GM21737 (cell line): ENCODE data around the gene C19orf85.
"Not testable (repeated sequence)": the region's sequence is repeated elsewhere in the genome, so short reads cannot be mapped to it uniquely, and the experiment has no call there.

Source experiments
- ATAC-seq: cut with Tn5 transposase; IDR thresholded peaks from one replicate; pipeline ENCODE4 v1.9.1; 2021; ENCODE audit warnings: mild to moderate bottlenecking, moderate library complexity; ENCODE audit not compliant: unreplicated experiment

C19orf85 gene

DNA sequence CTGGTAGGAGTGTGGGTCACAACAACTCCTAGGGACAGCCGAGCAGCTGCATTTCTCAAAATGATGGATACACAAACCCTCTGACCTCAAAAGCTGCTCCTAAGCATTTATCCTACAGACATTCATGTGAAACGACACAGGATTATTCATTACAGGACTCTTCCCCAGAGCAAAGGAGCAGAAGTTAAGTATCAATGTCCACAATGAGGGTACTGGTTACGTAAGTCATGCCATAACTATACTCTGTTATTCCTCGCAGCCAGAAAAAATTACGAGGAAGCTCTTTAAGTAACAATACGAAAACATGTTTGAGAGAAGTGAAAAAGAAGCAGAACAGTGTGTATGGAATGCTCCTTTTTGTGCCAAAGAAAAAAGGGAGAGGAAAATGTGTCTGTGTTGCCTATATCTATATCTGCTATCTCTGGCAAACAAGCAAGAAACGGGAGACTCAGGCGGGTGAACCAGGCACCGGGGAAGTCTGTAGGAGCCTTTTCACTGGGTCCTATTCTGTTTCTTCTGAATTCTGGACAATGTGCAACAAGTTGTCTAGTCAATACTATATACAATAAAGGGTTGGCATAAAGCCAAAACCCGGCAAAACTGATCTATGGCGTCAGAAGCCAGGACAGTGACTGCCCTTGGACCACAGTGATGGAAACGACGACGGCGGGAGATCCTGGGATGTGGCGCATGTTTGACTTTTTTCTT, 4.4 kb downstream of the C19orf85 start:
- ATAC-seq: no peak

DNA sequence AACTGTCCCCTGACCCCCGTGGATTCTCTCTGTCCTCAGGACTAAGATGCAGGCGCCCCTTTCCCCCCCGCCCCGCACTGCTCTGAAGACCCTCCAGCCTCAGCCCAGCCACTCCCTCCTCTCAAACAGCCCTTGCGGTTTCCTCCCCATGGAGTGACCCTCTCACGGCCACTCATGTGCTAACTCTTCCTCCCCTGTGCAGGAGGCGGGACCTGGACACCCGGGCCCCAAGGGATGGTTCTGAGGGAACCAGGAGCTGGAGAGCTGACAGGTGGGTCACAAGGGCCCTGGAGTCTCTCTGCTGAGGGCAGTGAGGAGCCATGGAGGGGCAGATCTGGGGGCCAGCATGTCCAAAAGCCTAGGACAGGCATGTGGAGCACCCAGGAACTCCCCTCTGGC, 5.0 kb downstream of the C19orf85 start:
- ATAC-seq: no peak

DNA sequence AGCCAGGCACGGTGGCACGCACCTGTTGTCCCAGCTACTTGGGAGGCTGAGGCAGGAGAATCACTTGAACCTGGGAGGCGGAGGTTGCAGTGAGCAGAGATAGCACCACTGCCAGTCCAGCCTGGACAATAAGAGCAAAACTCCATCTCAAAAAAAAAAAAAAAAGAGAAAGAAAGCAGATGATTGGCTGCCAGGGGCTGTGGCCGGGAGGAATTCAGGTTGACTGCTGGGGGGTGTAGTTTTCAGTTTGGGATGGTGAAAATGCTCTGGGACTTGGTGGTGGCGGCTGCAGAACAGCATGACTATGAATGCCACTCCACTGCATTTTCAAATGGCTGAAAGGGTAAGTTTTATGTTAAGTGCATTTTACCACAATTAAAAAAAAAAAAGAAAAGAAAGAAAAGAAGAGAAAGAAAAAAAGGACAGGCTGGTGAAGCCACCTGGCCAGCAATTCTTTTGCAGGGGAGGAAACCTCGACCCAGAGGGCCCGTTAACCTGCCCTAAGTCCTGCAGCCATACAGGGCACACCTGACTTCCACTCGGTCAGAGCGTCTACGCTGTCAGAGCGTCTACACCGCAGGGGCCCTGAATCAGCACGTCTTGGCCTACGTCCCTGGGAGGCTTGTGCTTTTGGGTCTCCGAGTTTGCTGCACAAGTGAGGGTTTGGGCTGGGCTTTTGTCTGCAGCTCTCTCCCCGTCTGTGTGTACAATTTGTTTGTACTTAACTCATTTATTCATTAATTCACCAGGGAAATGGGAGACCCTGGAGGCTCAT, 6.7 kb downstream of the C19orf85 start:
- no peak for ATAC-seq

DNA sequence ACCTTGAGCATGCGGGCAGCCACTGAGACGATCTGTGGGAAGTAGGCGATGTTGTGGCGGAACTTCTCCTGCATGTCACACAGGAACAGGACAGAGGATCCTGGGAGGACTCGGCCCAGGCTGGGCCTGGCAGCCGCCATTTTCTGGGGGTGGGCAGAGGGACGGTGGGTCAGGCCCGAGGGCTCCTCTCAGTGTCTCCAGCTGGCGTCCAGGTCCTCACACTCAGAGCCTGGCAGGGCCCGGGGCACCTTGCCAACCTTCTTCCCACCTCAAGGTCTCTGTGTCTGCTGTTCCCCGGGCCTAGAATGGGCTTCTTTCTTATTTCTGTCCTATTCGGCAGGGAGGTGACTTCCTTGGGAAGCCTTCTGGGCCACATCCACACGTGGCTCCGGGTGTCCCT, 8.2 kb downstream of the C19orf85 start:
- no peak for ATAC-seq

DNA sequence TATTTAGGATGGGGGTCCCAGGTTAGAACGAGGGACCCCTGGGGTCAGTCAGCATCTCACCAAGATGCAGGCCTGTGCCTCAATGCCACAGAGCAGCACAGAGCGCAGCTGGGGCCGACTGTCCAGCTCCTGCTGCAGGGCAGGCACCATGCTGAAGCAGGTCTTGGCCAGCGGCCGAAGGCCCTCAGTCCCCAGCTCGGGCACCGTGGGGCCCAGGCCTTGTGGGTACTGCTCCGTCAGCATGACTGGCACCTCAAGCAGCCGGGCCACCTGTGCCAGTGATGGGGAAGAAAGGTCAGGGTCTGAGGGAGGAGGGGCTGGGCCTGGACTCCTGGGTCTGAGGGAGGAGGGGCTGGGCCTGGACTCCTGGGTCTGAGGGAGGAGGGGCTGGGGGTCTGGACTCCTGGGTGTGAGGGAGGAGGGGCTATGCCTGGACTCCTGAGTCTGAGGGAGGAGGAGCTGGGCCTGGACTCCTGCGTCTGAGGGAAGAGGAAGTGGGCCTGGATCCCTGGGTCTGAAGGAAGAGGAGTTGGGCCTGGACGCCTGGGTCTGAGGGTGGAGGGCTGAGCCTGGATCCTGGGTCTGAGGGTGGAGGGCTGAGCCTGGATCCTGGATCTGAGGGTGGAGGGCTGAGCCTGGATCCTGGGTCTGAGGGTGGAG, 8.8 kb downstream of the C19orf85 start:
- no peak for ATAC-seq

DNA sequence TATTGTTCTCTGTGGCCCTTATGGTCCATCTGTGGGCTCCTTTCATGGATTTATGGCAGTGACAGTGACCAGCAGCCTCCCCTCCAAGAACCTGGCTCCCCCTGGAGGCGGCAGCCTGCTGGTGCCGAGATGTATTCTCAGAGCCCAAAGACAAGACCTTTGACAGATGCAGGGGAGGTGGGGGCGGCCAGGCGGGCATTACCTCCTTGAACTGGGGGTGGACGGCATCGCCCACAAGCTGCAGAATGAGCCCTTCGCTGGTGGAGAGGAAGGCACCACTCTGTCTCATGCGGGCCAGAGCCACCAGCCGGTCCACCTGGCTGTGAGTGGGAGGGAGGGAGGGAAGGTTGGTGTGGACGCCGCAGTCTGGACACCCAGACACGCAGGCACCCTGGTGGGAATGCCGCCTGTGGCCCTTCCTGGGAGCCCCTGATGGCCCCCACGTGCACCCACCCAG, 9.7 kb downstream of the C19orf85 start:
- no peak for ATAC-seq

DNA sequence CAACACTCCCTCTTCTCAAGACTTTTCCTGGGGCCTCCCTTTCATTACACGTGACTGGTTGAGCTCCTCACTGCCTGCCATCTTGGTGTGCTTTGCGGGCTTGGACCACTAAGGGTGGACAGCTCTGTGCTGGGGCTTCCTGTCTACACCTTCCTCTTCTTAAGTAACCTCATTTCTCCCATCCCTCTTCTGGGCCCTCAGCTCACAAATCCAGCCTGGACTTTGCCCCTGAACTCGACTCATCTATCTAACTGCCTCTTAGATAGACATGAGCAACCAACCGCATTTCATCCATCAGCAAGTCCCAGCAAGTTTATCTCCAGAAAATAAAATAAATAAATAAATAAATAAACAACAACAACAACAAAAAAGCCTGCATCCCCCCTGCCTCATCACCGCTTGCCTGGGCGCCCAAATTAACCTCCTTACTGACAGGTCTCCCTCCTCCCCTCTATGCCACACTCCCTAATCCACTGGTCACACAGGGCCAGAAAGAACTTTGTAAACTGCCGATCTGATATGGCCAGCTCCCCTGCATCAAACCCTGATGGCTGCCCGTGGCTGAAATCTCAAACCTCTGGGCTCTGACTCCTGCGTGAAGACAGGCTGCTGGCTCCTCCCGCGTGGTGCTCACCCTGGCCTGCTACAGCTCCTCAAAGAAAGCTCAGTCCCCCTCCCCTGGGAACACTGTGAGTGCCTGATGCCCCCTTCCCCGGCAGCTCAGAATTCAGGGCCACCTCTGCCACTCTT, 10.9 kb downstream of the C19orf85 start:
- no peak for ATAC-seq

DNA sequence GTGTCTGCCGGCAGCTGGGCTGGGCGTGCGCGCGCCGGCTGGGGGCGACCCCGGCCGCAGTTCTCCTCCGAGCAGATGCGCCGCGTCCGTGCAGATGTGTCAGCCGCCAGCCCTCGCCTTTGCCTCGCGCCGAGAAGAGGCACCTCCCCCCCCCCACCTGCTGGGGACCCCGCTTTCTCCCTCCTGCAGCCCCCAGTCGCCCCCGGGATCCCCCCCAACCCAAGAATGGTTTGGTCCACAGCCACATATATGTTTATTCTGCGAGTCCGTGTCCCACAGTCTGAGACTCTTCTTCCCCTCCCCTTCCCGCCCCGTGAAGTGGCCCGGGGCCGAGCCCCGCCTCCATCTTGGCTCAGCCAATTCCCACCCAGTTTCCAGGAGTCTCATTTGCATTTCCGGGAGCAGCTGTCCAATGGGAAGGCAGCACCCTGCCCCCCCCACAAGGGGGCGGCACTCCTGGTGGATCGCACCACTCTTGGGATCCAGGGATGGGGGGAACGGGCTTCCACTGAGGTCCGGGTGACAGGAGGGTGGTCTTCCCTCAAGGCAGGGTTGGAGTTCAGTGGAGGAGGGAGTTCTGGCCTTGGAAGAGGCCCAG, 11.7 kb downstream of the C19orf85 start:
- no peak for ATAC-seq

DNA sequence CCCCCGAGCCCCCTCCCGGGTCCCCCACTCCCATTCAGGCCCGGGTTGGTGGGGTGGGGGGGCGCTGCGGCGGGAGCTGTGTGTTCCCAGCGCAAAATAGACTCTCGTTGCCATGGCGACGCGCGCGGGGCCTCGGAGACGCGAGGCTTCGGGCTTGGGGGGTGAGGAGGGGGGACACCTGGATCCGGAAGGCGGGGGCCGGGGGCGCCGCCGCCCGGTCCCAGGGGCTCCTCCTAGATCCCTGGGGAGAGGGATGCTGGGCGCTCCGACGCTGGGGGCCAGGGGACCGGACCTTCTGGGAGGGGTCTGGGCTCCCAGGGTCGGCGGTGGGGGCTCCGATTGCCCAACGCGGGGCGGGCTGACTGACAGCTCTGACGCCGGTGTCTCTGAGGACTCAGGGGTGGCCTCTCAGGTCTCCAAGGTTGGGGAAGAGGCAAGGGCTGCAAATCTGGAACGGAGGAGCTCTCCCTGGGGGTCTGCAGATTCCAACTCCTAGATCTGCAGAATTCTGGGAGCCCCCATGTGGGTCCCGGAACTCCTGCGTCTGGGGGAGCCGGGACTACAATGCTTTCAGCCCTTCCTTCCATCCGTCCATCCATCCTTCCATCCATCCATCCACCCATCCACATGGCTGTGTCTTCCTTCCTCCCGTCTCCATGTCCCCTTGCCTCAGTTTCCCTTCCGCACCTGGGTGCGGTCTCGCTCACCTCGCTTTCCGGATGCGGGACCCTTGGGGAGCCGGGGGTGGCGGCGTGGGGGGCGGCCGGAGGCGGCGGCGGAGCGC, 12.4 kb downstream of the C19orf85 start:
- ATAC-seq: no peak

DNA sequence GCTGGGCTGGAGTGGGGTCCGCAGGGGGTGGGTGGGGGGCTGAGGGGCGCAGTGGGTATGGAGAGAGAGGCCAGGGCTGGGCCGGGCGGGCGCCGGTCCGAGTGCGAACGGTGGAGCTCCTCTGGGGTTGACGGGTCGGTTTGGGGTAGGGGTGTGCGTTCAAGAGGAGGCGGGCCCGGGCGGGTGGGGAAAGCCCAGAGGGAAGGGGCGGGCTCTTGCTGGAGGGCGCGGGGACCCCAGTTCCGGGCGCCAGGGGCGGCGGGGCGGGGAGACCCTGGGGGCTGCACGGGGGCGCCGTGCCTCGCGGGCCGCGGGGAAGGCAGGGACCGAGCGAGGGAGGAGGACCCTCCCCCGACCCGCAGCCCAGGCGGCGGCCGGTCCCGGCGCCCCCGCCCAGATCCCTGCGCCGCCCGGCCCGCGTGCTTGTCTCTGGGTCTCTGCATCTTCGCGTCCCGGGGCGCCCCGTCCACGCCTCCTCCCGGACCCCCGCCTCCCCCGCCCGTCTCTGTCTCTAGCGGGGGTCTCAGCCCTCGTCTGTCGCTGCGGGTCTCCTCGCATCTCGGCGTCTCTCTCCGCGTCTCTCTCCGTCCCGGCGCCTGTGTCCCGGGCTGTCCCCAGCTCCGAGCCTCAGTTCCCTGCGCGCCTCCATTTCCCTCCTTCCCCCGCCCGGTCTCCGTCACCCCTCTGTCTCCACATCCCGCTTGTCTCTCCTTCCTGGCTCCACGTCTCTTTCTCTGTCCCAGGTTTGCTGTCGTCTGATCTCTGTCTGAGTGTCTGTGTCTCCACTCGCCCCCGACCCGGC, 13.2 kb downstream of the C19orf85 start:
- no peak for ATAC-seq

DNA sequence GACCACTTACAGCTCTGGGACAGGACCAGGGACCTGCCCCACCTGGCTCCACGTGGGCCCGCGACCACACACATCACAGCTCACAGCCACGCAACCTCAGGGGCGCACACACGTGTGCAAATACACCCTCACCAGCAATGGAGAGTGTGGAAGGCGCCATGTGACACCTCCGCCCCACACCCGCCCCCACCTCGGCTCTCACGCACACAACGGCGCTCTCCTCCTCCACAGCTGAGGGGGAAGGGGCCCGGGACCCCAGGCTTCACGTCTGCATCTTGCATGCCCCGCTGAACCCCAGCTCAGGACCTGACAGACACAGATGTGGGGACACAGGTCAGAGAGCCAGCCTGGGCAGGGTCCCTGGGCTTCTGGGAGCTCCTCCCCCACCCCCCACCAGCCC, 15.1 kb downstream of the C19orf85 start:
- ATAC-seq: no peak

DNA sequence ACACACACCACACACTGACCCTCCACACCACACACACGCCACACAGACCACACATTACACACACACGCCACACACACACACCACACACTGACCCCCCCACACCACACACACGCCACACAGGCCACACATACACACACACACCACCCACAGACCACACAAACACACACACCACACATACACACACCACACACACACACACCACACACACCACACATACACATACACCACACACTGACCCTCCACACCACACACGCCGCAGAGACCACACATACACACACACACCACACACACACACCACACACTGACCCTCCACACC, 16.4 kb downstream of the C19orf85 start:
- ATAC-seq: not testable (repeated sequence)

DNA sequence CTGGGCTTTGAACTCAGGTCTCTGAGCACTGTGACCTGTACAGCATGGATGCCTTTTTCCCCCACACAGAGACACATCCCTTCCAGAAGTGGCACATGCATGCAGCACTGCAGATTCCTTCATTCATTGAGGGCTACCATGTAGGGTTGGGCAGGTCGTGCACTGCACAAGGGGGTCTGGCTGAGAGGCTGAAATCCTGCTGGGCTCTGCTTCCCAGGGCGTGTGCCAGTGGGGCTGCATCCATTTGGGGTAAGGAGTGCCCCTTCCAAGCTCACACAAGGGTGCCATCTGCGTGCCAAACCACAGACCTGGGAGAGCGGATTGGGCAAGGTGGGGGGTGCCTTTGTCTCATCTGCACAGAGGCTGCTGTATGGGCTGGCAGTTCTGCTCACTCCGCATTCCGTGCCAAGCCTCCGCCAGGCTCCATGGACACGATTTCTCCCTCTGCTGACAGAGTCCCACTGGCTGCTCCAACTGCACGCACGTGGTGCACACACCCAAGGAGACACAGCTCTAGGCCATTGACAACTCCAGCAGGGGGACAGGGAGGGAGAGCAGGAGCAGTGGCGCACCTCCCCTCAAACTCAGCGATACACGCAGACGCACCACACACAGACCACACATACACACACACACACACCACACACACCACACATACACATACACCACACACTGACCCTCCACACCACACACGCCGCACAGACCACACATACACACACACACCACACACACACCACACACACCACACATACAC, 17.0 kb downstream of the C19orf85 start:
- ATAC-seq: no peak

DNA sequence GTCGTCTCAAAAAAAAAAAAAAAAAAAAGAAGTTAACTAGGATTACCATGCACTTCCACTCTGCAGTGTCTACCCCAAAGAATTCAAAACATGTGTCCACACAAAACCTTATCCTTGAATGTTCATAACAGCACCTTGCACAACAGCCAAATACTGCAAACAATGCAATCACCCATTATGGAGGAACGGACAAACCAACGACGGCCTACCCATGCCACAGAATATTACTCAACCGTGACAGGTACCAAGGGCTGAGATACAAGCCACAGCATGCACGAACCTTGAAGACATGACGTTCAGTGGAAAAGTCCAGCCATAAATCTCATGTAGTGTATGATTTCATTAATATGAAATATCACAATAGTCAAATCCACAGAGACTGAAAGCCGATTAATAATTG, 18.5 kb downstream of the C19orf85 start:
- no peak for ATAC-seq

DNA sequence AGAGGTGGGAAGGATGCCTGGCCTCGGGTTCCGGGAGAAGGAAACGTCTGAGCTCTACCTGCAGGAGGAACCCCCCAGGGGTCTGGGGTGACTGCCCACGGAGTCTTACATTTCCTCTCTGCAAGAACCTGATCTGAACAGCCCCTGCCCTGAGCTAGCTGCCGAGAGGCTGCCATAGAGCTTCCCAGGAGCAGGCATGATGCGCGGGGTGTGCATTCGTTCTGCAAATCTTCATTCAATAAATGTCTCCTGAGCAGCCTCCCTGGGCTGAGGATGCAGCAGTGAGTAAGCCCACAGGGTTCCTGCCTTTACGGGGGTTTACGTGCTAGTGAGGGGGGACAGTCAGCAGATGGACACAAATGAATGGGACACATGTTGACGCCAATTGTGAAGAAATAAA, 19.9 kb downstream of the C19orf85 start:
- ATAC-seq: no peak

DNA sequence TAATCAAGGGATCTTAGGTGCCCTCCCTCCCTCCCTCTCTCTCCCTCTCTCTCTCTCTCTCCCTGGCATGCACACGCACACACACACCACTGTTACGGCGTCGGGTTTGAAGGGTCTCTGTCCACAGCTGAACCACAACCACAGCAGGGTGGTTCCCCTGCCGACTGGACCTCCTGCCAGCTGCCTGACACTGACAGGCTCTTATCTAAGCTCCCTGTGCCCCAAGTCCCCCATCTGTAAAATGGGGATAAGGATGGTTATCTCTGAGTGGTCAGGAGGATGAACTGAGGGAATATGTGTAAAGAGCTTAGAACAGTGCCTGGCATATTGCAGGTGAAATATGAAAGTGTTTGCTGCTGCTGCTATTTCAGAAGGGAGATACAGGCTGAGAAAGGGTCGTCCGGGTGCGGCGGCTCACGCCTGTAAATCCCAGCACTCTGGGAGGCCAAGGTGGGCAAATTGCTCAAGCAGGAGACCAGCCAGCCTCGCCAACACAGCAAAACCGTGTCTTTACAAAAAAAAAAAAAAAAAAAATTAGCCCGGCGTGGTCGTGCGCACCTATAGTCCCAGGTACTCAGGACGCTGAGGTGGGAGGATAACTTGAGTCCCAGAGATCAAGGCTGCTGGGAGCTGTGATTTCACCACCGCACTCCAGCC, 20.6 kb downstream of the C19orf85 start:
- no peak for ATAC-seq

DNA sequence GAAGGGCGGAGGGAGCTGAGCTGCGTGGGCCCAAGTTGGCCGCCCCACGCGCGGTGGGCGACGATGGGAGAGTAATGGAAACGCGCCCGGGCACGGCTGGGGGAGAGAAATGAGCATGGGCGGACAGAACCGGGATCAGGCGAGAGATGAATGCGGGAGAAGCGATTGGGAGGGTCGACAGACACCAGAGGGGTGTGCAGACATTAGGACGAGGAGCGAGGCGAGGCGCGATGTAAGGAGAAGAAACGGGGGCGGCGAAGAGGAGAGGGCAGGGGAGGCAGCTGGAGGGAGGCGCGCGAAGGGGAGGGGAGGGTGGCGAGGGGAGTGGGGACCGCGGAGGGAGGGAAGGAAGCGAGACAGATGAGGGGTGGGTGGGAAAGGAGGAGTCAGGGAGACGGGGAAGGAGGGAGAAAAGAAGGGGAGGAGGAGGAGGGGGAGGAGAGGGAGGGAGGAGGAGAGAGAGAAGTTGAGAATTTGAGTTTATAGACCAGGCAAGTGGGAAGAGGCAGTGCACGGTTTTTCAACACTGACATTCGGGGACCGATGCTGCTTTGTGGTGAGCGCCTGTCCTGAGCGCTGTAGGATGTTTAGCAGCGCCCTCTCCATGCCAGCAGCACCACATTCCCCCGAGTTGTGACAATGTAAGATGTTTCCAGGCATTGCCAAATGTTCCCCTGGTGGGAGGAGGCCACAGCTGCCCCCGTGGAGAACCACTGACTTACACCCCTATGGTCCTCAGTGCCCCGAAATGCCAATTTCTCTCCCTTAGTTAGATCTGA, 21.3 kb downstream of the C19orf85 start, which contains the start of gene SHISA7:
Gene SHISA7 (minus strand): TSS at position 256 of the 779 bp plus-strand sequence. CDS start 437 bp downstream, outside the sequence.
- ATAC-seq: no peak
